HG03139 (cell line): Measurements from ENCODE around the gene IDS.

Experiments used
- ATAC-seq: cut with Tn5 transposase; IDR thresholded peaks from one replicate; pipeline ENCODE4 v1.9.1; 2021; ENCODE audit not compliant: unreplicated experiment

The IDS gene

DNA sequence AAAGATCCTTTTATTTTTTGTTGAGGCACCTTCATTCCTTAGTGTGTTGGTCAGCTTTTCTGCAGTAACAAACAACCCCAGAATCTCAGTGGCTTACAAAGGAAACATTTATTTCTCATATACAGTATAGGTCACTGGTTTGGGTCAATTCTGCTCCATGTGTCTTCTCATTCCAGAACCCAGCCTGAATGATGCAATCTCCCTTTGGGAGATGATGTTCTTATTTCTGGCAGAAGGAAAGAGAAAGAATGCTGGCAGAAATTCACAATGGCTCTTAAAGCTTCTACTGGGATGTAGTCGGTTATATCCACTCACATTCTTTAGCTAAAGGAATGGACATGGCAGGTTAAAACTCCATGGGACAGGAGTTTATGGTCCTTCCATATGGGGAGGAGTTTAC lies 42.3 kb downstream of the IDS start:
- no peak for ATAC-seq

DNA sequence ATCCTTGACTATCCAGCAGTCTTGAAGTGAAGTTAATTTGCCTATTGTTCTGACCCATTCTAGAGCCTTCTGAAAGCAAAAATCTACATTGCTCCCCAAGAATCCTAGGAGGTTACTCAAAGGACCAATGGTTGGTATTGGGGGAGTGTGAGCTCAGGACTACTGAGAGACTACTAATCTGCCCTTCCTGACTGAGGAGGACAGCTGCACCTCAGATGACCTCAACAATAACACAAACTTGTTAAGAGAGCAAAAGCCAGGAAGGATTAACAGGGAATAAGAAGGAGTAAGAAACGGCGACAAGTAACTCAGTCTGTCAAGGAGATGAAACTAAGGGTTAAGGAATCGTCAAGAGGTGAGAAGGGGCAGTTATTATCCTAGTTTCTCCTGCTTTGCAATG lies 43.4 kb downstream of the IDS start:
- no peak for ATAC-seq

DNA sequence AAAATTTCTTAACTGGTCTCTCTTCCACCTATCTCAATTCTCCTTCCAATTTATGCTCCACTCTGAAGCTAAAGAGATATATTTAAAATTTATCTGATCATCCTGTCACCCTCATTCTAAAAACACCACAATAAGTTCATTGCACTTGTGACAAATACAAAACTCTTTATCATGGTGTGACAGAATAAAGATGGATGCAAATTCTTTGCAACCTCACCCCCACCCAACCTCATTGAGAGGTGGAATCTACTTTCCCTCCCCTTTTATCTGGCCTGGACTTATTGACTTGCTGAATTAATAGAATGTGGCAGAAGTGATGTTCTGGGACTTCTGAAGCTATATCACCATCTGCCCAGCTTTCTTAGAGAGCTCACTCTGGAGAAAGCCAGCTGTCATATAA lies 46.5 kb downstream of the IDS start:
- ATAC-seq = no peak

DNA sequence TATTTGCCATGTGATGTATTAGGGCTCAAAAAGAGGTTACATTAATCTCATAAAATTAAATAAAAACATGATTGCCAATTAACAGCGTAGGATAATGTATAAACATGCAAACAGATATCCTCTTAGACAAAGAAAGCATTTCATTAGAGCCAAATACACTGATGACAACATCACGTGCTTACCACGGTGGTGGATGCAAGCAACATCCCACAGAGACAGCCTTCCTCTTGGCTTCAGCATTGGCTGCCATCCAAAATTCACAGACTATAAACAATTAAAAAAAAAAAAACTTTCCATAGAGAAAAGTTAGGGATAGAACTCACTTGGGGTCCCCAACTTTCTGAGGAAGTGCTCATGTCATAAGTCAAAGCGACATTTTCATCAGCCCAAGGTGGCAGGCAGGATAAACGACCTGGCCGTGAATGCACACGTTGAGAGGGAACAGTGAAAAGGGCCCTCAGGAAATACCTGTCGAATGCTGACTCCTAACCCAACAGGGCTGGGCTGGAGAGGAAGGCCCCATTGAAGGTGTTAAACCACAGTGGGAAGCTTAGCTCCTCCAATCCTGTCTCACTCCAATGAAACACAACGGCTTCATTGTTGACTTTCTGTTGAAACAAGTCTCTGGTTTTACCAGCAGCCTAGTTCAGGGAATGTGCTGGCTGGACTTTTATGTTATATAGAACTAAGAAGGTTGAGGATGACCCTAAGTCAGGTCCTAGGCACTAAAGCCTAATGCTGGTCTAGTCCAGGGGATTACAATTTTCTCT lies 48.4 kb downstream of the IDS start:
- no peak for ATAC-seq

DNA sequence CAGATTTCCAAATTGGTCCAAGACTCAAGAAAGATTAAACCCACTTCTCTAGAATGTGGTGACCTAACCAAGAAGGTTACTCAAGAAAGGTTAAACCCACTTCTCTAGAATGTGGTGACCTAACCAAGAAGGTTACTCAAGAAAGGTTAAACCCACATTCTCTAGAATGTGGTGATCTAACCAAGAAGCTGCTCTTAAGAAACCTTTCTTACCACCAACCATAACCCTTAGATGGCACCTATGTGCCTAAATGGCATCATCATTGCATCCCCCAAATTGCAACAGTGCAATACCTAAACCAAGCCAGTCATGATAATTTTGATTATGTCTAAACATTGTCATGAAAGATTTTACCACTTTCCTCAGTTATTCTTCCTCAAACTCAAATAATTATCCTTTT lies 49.2 kb downstream of the IDS start:
- no peak for ATAC-seq

DNA sequence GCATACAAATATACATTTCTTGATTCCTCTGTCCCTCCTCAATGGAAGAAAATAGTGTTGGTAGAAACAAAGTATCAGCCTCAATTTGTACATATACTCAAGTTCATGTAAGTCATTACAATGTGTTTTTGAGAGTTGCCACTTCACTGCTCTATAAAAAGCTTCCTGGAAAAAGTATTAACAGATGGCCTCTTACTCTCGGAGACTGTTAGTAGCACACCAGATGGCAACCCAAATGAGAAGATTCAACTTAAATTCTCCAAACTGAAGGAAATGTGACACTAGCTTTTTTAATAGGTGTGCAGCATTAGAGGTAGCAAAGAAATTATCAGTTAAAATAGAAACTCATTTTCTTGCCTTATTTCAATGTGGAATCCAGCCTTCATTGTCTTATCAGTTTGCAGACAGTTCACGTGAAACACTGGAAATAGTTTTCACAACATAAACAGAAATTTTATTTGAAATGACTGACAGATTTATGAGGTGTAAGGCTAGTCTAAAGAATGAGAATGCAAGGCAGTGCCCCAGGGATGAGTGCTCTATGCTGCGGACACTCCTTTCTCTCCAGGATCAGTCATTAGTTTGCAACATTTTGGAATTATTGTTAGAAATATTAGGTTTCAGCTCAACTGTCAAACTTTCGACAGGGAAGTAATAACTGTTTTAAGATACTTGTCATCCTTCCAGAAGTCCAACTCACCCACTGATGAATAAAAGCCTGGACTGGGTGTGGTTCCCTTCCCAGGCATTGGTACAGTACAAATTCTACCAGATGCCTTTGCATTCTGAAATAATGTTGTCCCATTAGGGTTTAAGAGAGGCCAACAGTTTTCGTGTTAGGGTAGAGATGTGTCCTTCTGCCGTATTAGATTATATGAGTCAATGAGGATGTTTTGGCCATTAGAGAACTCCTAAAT lies 50.9 kb downstream of the IDS start:
- ATAC-seq = no peak

DNA sequence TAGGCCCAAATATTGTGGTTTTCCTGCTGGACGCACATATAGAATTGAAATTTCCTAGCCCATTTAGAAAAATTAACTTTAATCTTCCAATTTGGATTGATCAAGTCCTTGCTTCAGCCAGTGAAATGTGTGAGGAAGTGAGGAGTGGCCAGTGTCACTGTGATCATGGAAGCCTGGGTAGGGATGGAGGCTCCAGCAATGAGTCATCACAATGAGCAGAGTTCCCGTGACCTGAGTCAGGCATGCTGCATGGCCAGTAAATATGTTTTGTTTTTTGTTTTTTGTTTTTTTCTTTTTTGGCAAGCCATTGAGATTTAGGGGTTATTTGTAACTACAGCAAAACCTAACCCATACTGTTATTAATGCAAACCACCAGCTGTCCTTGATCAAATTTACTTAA lies 52.1 kb downstream of the IDS start:
- no peak for ATAC-seq

DNA sequence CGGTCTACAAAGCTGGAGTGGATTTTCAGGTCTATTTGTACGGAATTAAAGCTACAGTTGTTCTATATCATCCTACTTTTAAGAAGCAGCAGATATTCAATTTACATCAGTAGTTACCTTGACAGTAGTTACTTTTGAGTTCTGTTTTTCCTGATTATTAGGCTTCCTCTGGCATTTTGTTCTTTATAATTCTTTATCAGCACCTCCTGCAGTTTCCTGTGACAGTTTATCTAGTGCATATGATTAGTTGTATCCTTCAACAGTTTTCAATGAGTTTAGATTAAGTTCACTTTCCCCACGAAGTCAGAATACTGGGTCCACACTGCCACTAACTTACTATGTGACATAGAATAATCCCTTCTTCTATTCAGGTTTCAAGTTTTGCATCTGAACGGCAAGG lies 71.7 kb downstream of the IDS start:
- ATAC-seq = no peak

DNA sequence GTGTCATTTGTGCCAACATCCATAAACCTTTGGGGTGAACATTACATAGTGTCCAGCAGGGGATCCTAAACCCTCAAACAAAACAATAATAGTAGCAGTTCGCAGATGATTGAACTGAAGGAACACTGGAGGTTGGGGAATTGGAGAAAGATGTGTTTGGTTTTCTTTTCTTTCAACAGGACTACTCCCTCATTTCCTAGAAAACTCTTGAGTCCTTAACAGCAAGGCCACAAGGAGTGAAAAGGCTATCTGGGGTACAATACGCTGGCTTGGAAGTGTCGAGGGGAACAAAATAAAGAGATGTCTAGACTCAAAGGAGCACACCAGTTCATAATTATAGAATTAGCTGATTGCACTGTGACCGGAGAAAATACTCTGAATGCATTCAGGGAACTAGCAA lies 72.1 kb downstream of the IDS start:
- no peak for ATAC-seq
